ENCODE results near the gene ADGRA1.
"Not testable (repeated sequence)": the region's sequence is repeated elsewhere in the genome, so short reads cannot be mapped to it uniquely, and the experiment has no call there.

Gene ADGRA1

GRCh38 chr10:133087679-133088178 is at the start of gene ADGRA1:
TSS of gene ADGRA1 (plus strand) at chr10:133087924. CDS start at chr10:133088910, 986 bp downstream.
- DNase-seq (ENCODE audit: low read depth): no peak

GRCh38 chr10:133038036-133038823 is 49.5 kb upstream of the ADGRA1 start:
- DNase-seq (ENCODE audit: low read depth): no peak

- DNase-seq (ENCODE audit: low read depth): no peak
Measured at GRCh38 chr10:133039107-133039802, 48.5 kb upstream of the ADGRA1 start.

- no peak for DNase-seq (ENCODE audit: low read depth)
Measured at GRCh38 chr10:133039803-133040165, 47.9 kb upstream of the ADGRA1 start.

- no peak for DNase-seq (ENCODE audit: low read depth)
Measured at GRCh38 chr10:133040198-133040597, 47.5 kb upstream of the ADGRA1 start.

GRCh38 chr10:133041101-133041500 is 46.6 kb upstream of the ADGRA1 start:
- no peak for DNase-seq (ENCODE audit: low read depth)

GRCh38 chr10:133042061-133042460 is 45.7 kb upstream of the ADGRA1 start:
- DNase-seq (ENCODE audit: low read depth): no peak

GRCh38 chr10:133042816-133043215 is 44.9 kb upstream of the ADGRA1 start:
- DNase-seq (ENCODE audit: low read depth): no peak

GRCh38 chr10:133043541-133044225 is 44.0 kb upstream of the ADGRA1 start:
- no peak for DNase-seq (ENCODE audit: low read depth)

- no peak for DNase-seq (ENCODE audit: low read depth)
Measured at GRCh38 chr10:133044401-133044811, 43.3 kb upstream of the ADGRA1 start.

GRCh38 chr10:133045556-133046389 is 42.0 kb upstream of the ADGRA1 start:
- DNase-seq (ENCODE audit: low read depth): no peak

- DNase-seq (ENCODE audit: low read depth): no peak
Measured at GRCh38 chr10:133046390-133046765, 41.3 kb upstream of the ADGRA1 start.

GRCh38 chr10:133047526-133048123 is 40.1 kb upstream of the ADGRA1 start:
- no peak for DNase-seq (ENCODE audit: low read depth)

GRCh38 chr10:133048266-133048665 is 39.5 kb upstream of the ADGRA1 start:
- DNase-seq (ENCODE audit: low read depth): no peak

GRCh38 chr10:133048926-133049325 is 38.8 kb upstream of the ADGRA1 start:
- DNase-seq (ENCODE audit: low read depth): no peak

GRCh38 chr10:133049639-133050038 is 38.1 kb upstream of the ADGRA1 start:
- no peak for DNase-seq (ENCODE audit: low read depth)

GRCh38 chr10:133050371-133050770 is 37.4 kb upstream of the ADGRA1 start:
- DNase-seq (ENCODE audit: low read depth): no peak

GRCh38 chr10:133052076-133052475 is 35.6 kb upstream of the ADGRA1 start:
- DNase-seq (ENCODE audit: low read depth): no peak

GRCh38 chr10:133053527-133054133 is 34.1 kb upstream of the ADGRA1 start:
- not testable (repeated sequence) for DNase-seq (ENCODE audit: low read depth)

- DNase-seq (ENCODE audit: low read depth): no peak
Measured at GRCh38 chr10:133055470-133055869, 32.3 kb upstream of the ADGRA1 start.

GRCh38 chr10:133056001-133056400 is 31.7 kb upstream of the ADGRA1 start:
- DNase-seq (ENCODE audit: low read depth): no peak

All from activated T-cell treated with anti-CD3 and anti-CD28 coated beads for 1 hour (primary cell).